ENCODE results near the gene SLC25A25. TPM values are rescaled to one million over a fixed set of nuclear protein-coding genes. Genes with fewer than 3 reads are reported as not detected.
A peak's percentile ranks its signal among the peaks of the same experiment; 100 is the strongest.

SLC25A25 gene
- polyA plus RNA-seq, 1 donor = 19.4 TPM

- no CpG with 5 or more reads among the region's 23 CpGs for WGBS (ENCODE audit: insufficient coverage, low lambda C conversion rate)
- H3K9me3 ChIP-seq (ENCODE audit: control insufficient read depth, low read depth, low read length) = no peaks in the 10 kb centered on the region
- peak; percentile 58 to 62 for DNase-seq
- H3K4me3 ChIP-seq (ENCODE audit: low read length) = no peak overlapping the region
- H3K4me1 ChIP-seq (ENCODE audit: control insufficient read depth, insufficient read depth, low read length) = peaks cover 57% of the 10 kb centered on the region
- H3K27ac ChIP-seq (ENCODE audit: low read length) = peak overlapping the region; percentile 82
- H3K36me3 ChIP-seq (ENCODE audit: control insufficient read depth, insufficient read depth, low read length) = peaks cover 62% of the 10 kb centered on the region
- no peaks in the 10 kb centered on the region for H3K27me3 ChIP-seq (ENCODE audit: control insufficient read depth, insufficient read depth, low read length)
Observed at GRCh38 chr9:128102861-128103588, 35.0 kb downstream of the SLC25A25 start.

DNA sequence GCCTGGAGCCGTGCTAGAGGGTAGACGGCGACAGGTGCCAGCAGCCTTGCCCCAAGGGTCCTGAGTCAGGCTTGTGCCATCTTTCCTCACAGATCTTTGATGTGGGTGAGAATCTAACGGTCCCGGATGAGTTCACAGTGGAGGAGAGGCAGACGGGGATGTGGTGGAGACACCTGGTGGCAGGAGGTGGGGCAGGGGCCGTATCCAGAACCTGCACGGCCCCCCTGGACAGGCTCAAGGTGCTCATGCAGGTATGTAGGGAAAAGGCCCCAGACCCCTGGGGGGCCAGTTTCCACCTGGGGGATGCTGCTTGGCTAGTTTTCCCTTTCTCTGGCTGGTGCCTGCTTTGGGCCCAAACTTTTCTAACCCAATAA lies 35.5 kb downstream of the SLC25A25 start:
- peaks cover 57% of the 10 kb centered on the region for H3K4me1 ChIP-seq (ENCODE audit: control insufficient read depth, insufficient read depth, low read length)
- peaks cover 66% of the 10 kb centered on the region for H3K36me3 ChIP-seq (ENCODE audit: control insufficient read depth, insufficient read depth, low read length)
- no peak for DNase-seq
- no peaks in the 10 kb centered on the region for H3K9me3 ChIP-seq (ENCODE audit: control insufficient read depth, low read depth, low read length)
- H3K27ac ChIP-seq (ENCODE audit: low read length) = peak overlapping the region; percentile 82
- WGBS (ENCODE audit: insufficient coverage, low lambda C conversion rate) = no CpG with 5 or more reads among the region's 8 CpGs
- no peaks in the 10 kb centered on the region for H3K27me3 ChIP-seq (ENCODE audit: control insufficient read depth, insufficient read depth, low read length)
- no peak overlapping the region for H3K4me3 ChIP-seq (ENCODE audit: low read length)

DNA sequence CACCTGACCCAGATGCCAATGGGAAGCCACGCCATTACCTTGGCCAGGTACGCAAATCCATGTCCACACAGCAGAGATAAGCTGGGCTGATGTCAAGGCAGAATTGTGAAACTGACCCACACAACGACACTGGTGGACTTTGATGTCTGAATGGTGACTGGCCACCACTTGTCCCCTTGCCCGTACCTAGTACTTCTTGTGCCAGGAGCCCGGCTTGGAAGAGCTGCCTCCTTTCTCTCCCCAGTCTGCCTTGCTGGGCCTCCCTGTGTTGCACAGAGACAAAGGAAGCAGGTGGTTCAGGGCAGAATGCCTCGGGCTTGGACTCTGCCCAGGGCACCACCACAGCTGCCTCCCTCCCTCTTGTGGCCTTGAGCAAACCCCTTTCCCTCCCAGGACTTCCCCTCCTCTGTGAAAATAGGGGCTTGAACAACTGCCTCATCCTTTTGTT lies 36.2 kb downstream of the SLC25A25 start:
- peaks cover 70% of the 10 kb centered on the region for H3K36me3 ChIP-seq (ENCODE audit: control insufficient read depth, insufficient read depth, low read length)
- no peak overlapping the region for H3K4me3 ChIP-seq (ENCODE audit: low read length)
- DNase-seq = peak; percentile 88 to 92
- H3K27me3 ChIP-seq (ENCODE audit: control insufficient read depth, insufficient read depth, low read length) = no peaks in the 10 kb centered on the region
- no CpG with 5 or more reads among the region's 6 CpGs for WGBS (ENCODE audit: insufficient coverage, low lambda C conversion rate)
- no peaks in the 10 kb centered on the region for H3K9me3 ChIP-seq (ENCODE audit: control insufficient read depth, low read depth, low read length)
- H3K4me1 ChIP-seq (ENCODE audit: control insufficient read depth, insufficient read depth, low read length) = peaks cover 53% of the 10 kb centered on the region
- peak overlapping the region; percentile 82 for H3K27ac ChIP-seq (ENCODE audit: low read length)

DNA sequence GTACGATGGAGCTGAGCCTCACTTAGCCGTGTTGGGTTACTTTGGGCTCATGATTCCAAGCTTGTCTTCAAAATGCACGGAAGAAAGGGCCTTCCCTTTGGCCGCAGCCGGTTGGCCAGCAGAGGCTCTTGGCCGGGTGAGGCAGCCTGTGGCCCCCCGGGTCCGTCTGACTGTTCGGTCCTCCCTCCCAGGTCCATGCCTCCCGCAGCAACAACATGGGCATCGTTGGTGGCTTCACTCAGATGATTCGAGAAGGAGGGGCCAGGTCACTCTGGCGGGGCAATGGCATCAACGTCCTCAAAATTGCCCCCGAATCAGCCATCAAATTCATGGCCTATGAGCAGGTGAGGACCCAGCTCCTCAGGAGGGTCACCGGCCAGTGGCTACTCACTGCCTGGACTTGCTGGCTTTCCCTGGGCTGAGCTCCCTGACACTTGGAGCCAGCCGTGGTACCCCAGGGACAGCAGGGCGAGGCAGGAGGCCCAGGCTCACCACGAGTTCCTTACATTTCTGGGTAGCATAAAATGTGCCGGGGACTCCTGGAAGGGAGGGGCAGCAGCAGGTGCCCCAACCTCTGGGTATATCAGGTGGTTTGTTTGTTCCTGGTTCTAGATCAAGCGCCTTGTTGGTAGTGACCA lies 37.6 kb downstream of the SLC25A25 start:
- H3K4me3 ChIP-seq (ENCODE audit: low read length) = no peak overlapping the region
- DNase-seq = no peak
- no peak overlapping the region for H3K27ac ChIP-seq (ENCODE audit: low read length)
- no CpG with 5 or more reads among the region's 21 CpGs for whole genome bisulfite sequencing (ENCODE audit: insufficient coverage, low lambda C conversion rate)
- no peaks in the 10 kb centered on the region for H3K27me3 ChIP-seq (ENCODE audit: control insufficient read depth, insufficient read depth, low read length)
- H3K36me3 ChIP-seq (ENCODE audit: control insufficient read depth, insufficient read depth, low read length) = peaks cover 70% of the 10 kb centered on the region
- no peaks in the 10 kb centered on the region for H3K9me3 ChIP-seq (ENCODE audit: control insufficient read depth, low read depth, low read length)
- H3K4me1 ChIP-seq (ENCODE audit: control insufficient read depth, insufficient read depth, low read length) = peaks cover 46% of the 10 kb centered on the region

- 80% methylated on average over 1 of the region's 23 CpGs for WGBS (ENCODE audit: insufficient coverage, low lambda C conversion rate)
- H3K27ac ChIP-seq (ENCODE audit: low read length) = no peak overlapping the region
Observed at GRCh38 chr9:128106181-128106939, 38.3 kb downstream of the SLC25A25 start.

DNA sequence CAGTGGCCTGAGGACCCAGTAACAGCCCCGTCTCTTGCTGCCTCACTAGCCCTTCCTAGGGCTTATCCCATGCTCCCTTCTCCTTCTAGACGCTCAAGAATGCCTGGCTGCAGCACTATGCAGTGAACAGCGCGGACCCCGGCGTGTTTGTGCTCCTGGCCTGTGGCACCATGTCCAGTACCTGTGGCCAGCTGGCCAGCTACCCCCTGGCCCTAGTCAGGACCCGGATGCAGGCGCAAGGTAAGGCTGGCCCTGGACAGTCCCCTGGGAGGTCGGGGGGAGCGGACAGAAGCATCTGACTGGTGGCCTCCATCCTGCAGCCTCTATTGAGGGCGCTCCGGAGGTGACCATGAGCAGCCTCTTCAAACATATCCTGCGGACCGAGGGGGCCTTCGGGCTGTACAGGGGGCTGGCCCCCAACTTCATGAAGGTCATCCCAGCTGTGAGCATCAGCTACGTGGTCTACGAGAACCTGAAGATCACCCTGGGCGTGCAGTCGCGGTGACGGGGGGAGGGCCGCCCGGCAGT lies 39.0 kb downstream of the SLC25A25 start:
- peaks cover 58% of the 10 kb centered on the region for H3K36me3 ChIP-seq (ENCODE audit: control insufficient read depth, insufficient read depth, low read length)
- H3K4me1 ChIP-seq (ENCODE audit: control insufficient read depth, insufficient read depth, low read length) = peaks cover 44% of the 10 kb centered on the region
- H3K4me3 ChIP-seq (ENCODE audit: low read length) = no peak overlapping the region
- H3K27ac ChIP-seq (ENCODE audit: low read length) = no peak overlapping the region
- no peaks in the 10 kb centered on the region for H3K27me3 ChIP-seq (ENCODE audit: control insufficient read depth, insufficient read depth, low read length)
- H3K9me3 ChIP-seq (ENCODE audit: control insufficient read depth, low read depth, low read length) = no peaks in the 10 kb centered on the region
- DNase-seq = no peak
- no CpG with 5 or more reads among the region's 23 CpGs for WGBS (ENCODE audit: insufficient coverage, low lambda C conversion rate)

More at GRCh38 chr9:128106181-128106939, 38.3 kb downstream of the SLC25A25 start:
- H3K27me3 ChIP-seq (ENCODE audit: control insufficient read depth, insufficient read depth, low read length) = no peaks in the 10 kb centered on the region
- no peak for DNase-seq
- no peaks in the 10 kb centered on the region for H3K9me3 ChIP-seq (ENCODE audit: control insufficient read depth, low read depth, low read length)
- H3K36me3 ChIP-seq (ENCODE audit: control insufficient read depth, insufficient read depth, low read length) = peaks cover 64% of the 10 kb centered on the region
- H3K4me3 ChIP-seq (ENCODE audit: low read length) = no peak overlapping the region
- H3K4me1 ChIP-seq (ENCODE audit: control insufficient read depth, insufficient read depth, low read length) = peaks cover 44% of the 10 kb centered on the region

- H3K4me3 ChIP-seq (ENCODE audit: low read length) = no peak overlapping the region
- H3K36me3 ChIP-seq (ENCODE audit: control insufficient read depth, insufficient read depth, low read length) = peaks cover 51% of the 10 kb centered on the region
- no peak for DNase-seq
- WGBS (ENCODE audit: insufficient coverage, low lambda C conversion rate) = no CpG with 5 or more reads among the region's 18 CpGs
- H3K4me1 ChIP-seq (ENCODE audit: control insufficient read depth, insufficient read depth, low read length) = peaks cover 45% of the 10 kb centered on the region
- no peaks in the 10 kb centered on the region for H3K9me3 ChIP-seq (ENCODE audit: control insufficient read depth, low read depth, low read length)
- H3K27me3 ChIP-seq (ENCODE audit: control insufficient read depth, insufficient read depth, low read length) = no peaks in the 10 kb centered on the region
- no peak overlapping the region for H3K27ac ChIP-seq (ENCODE audit: low read length)
Observed at GRCh38 chr9:128107468-128108268, 39.6 kb downstream of the SLC25A25 start.

DNA sequence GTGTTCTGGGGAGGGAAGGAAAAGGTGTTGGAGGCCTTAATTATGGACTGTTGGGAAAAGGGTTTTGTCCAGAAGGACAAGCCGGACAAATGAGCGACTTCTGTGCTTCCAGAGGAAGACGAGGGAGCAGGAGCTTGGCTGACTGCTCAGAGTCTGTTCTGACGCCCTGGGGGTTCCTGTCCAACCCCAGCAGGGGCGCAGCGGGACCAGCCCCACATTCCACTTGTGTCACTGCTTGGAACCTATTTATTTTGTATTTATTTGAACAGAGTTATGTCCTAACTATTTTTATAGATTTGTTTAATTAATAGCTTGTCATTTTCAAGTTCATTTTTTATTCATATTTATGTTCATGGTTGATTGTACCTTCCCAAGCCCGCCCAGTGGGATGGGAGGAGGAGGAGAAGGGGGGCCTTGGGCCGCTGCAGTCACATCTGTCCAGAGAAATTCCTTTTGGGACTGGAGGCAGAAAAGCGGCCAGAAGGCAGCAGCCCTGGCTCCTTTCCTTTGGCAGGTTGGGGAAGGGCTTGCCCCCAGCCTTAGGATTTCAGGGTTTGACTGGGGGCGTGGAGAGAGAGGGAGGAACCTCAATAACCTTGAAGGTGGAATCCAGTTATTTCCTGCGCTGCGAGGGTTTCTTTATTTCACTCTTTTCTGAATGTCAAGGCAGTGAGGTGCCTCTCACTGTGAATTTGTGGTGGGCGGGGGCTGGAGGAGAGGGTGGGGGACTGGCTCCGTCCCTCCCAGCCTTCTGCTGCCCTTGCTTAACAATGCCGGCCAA lies 40.4 kb downstream of the SLC25A25 start:
- Histone ChIP-seq H3K27me3 (ENCODE audit: control insufficient read depth, insufficient read depth, low read length) (no peaks in the 10 kb centered on the region), H3K4me3 (ENCODE audit: low read length) (no peak overlapping the region), H3K36me3 (ENCODE audit: control insufficient read depth, insufficient read depth, low read length) (peaks cover 46% of the 10 kb centered on the region), H3K27ac (ENCODE audit: low read length) (no peak overlapping the region), H3K9me3 (ENCODE audit: control insufficient read depth, low read depth, low read length) (peaks cover under 1% of the 10 kb centered on the region), H3K4me1 (ENCODE audit: control insufficient read depth, insufficient read depth, low read length) (peaks cover 44% of the 10 kb centered on the region)
- DNase-seq = no peak
- no CpG with 5 or more reads among the region's 15 CpGs for WGBS (ENCODE audit: insufficient coverage, low lambda C conversion rate)

DNA sequence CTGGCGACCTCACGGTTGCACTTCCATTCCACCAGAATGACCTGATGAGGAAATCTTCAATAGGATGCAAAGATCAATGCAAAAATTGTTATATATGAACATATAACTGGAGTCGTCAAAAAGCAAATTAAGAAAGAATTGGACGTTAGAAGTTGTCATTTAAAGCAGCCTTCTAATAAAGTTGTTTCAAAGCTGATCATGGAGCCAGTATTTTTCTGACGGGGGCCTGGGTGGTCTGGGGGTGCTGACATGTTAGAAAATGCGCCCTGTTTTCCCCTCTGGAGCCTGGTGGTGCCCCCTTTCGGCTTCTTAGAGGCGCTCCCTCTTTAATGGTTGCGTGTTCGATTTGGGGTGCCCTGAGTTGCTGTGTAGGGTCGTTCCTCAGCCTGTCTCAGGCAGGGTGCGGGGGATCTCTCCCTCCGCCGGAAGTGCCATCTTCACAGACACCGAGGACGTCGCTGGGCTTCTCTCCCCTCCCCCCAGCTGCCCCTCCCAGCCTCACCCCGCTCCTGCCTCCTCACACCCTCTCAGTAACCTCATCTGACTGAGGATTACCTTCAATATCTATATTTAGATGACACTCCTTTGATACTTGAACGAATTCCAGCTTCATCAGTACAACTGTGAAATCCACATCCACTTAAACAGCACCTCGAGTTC lies 41.1 kb downstream of the SLC25A25 start:
- Histone ChIP-seq H3K4me3 (ENCODE audit: low read length) (no peak overlapping the region), H3K27ac (ENCODE audit: low read length) (peak overlapping the region; percentile 65), H3K27me3 (ENCODE audit: control insufficient read depth, insufficient read depth, low read length) (no peaks in the 10 kb centered on the region), H3K4me1 (ENCODE audit: control insufficient read depth, insufficient read depth, low read length) (peaks cover 44% of the 10 kb centered on the region), H3K9me3 (ENCODE audit: control insufficient read depth, low read depth, low read length) (peaks cover 4% of the 10 kb centered on the region), H3K36me3 (ENCODE audit: control insufficient read depth, insufficient read depth, low read length) (peaks cover 39% of the 10 kb centered on the region)
- 58% methylated on average over 4 of the region's 20 CpGs for WGBS (ENCODE audit: insufficient coverage, low lambda C conversion rate)
- no peak for DNase-seq

Data from large intestine (tissue), 3 donors.